HepG2 (cell line): ENCODE results near the gene DRC7. TPM values are rescaled to one million over a fixed set of nuclear protein-coding genes. Genes with fewer than 3 reads are reported as not detected.

Source experiments
- CCDC6 ChIP-seq: sonication (generic); formaldehyde crosslinking; IDR thresholded peaks from 2 replicates; pipeline ENCODE4 v1.8.1; 2022; ENCODE audit warnings: mild to moderate bottlenecking, missing genetic modification reagents, moderate library complexity
- EED ChIP-seq: sonication (generic); formaldehyde crosslinking; IDR thresholded peaks from 2 replicates; pipeline ENCODE4 v1.5.0; 2020; ENCODE audit warnings: mild to moderate bottlenecking, missing genetic modification reagents
- GMEB1 ChIP-seq: sonication (generic); formaldehyde crosslinking; IDR thresholded peaks from 2 replicates; pipeline ENCODE4 v1.5.1; 2020; ENCODE audit warnings: missing genetic modification reagents, mild to moderate bottlenecking, borderline replicate concordance
- MAX ChIP-seq: IDR thresholded peaks from 2 replicates; pipeline ENCODE4 v1.6.1; 2012; ENCODE audit warnings: inconsistent platforms
- MBNL3 ChIP-seq: fragments of 250-450 bp; sonication (Bioruptor Pico); conservative IDR thresholded peaks from 2 replicates; pipeline ENCODE4 v1.8.0; 2022; ENCODE audit warnings: mild to moderate bottlenecking, inconsistent platforms
- NFIB ChIP-seq: sonication (generic); formaldehyde crosslinking; IDR thresholded peaks from 2 replicates; pipeline ENCODE4 v1.9.0; 2021; ENCODE audit warnings: missing genetic modification reagents, mild to moderate bottlenecking, borderline replicate concordance
- NR2C2 ChIP-seq: sonication (generic); formaldehyde crosslinking; IDR thresholded peaks from 2 replicates; pipeline ENCODE4 v1.4.0; 2020; ENCODE audit warnings: missing genetic modification reagents, mild to moderate bottlenecking, moderate library complexity, borderline replicate concordance
- PAXIP1 ChIP-seq: sonication (generic); formaldehyde crosslinking; conservative IDR thresholded peaks from 2 replicates; pipeline ENCODE4 v1.4.0; 2020; ENCODE audit warnings: mild to moderate bottlenecking, missing genetic modification reagents, moderate library complexity
- PBX2 ChIP-seq: IDR thresholded peaks from 2 replicates; pipeline ENCODE4 v1.6.1; 2016; ENCODE audit warnings: control low read depth
- RNF2 ChIP-seq: fragments of 450-650 bp; conservative IDR thresholded peaks from 2 replicates; pipeline ENCODE4 v1.6.1; 2016; ENCODE audit warnings: low read depth
- TGIF2 ChIP-seq: IDR thresholded peaks from 2 replicates; pipeline ENCODE4 v1.6.1; 2016; ENCODE audit warnings: control low read depth, missing compliant biosample characterization
- ZHX1 ChIP-seq: sonication (generic); formaldehyde crosslinking; IDR thresholded peaks from 2 replicates; pipeline ENCODE4 v1.8.1; 2022; ENCODE audit warnings: low read depth, mild to moderate bottlenecking, missing genetic modification reagents
- ZKSCAN1 ChIP-seq: fragments of 150-350 bp; IDR thresholded peaks from 2 replicates; pipeline ENCODE4 v1.6.1; 2014; ENCODE audit warnings: low read length
- ZNF574 ChIP-seq: sonication (generic); formaldehyde crosslinking; IDR thresholded peaks from 2 replicates; pipeline ENCODE4 v1.4.0; 2020; ENCODE audit warnings: missing genetic modification reagents
- ZNF629 ChIP-seq: sonication (generic); formaldehyde crosslinking; conservative IDR thresholded peaks from 2 replicates; pipeline ENCODE4 v1.5.0; 2020; ENCODE audit warnings: missing genetic modification reagents
- polyA plus RNA-seq, 8 experiments: library from polyadenylated mRNA; depleted of rRNA in 3 of 8; stranded (reverse) in 7 of 8; unstranded in 1 of 8; fragments of >200 nt; fragmentation: Illumina TruSeq in 4 of 8; extraction: Trizol in 4 of 8; gene quantifications; 2 replicates each; pipeline versions ENCODE4 v1.2.1 to v1.2.3, GENCODE V29; 2011 to 2016; ENCODE audit warnings: low read depth in 4 of 8, missing spikeins in 1 of 8, mixed read lengths in 1 of 8; ENCODE audit not compliant: insufficient read depth in 1 of 8
- total RNA-seq, 5 experiments: library from RNA; depleted of rRNA; stranded (reverse); fragments of >200 nt; fragmentation: Illumina TruSeq; extraction: Trizol; gene quantifications; 2 replicates each; pipeline ENCODE4 v1.2.3, GENCODE V29; 2016; ENCODE audit warnings: low read depth in 1 of 5

Gene DRC7
- total and polyA plus RNA-seq, 2 of the 13 experiments (the other 11 are each of a cell fraction or from before 2014, with no cell fraction given), result 2.7 to 3.4 TPM

GRCh38 chr16:57694725-57695679 is at the start of gene DRC7 (continued):
- TF ChIP-seq GMEB1, result 0 out of 2 replicates have a peak, but pooled peaks have one; percentile 46
- TF ChIP-seq TGIF2, result 0 out of 2 replicates have a peak, but pooled peaks have one; percentile 35
- TF ChIP-seq NFIB (CRISPR knock-in tag), result no peak
- TF ChIP-seq MBNL3 (CRISPR knock-in tag), result no peak
- 0 out of 2 replicates have a peak, but pooled peaks have one; percentile 6 for TF ChIP-seq PAXIP1 (CRISPR knock-in tag)
- peak; percentile 98 for TF ChIP-seq NR2C2 (CRISPR knock-in tag)
- 0 out of 2 replicates have a peak, but pooled peaks have one; percentile 15 for TF ChIP-seq ZHX1 (CRISPR knock-in tag)
- TF ChIP-seq ZNF629 (CRISPR knock-in tag), result peak; percentile 92
- no peak for TF ChIP-seq CCDC6 (CRISPR knock-in tag)
- TF ChIP-seq EED, result 0 out of 2 replicates have a peak, but pooled peaks have one; percentile 33
- peak; percentile 53 for TF ChIP-seq ZNF574 (CRISPR knock-in tag)
- no peak for TF ChIP-seq RNF2
- TF ChIP-seq PBX2, result no peak
- TF ChIP-seq ZKSCAN1, result no peak
- peak; percentile 24; the same call in 1 of the 2 replicates for TF ChIP-seq MAX
